ENCODE data around the gene TMEM207.

TMEM207 gene

GRCh38 chr3:190443257-190443656 is 6.4 kb downstream of the TMEM207 start:
- Histone ChIP-seq H3K27ac (ENCODE audit: low read length) (no peak overlapping the region), H3K4me3 (ENCODE audit: low read length) (no peak overlapping the region), H3K4me1 (ENCODE audit: control insufficient read depth, low read depth, low read length) (no peaks in the 10 kb centered on the region), H3K27me3 (ENCODE audit: control insufficient read depth, insufficient read depth, low read length) (no peaks in the 10 kb centered on the region), H3K9me3 (ENCODE audit: control insufficient read depth, low read depth, low read length) (no peaks in the 10 kb centered on the region), H3K9ac (ENCODE audit: low read length) (no peak overlapping the region), H3K36me3 (ENCODE audit: control insufficient read depth, low read depth, low read length) (no peaks in the 10 kb centered on the region)

GRCh38 chr3:190442240-190442639 is 7.5 kb downstream of the TMEM207 start:
- H3K27me3 ChIP-seq (ENCODE audit: control insufficient read depth, insufficient read depth, low read length): no peaks in the 10 kb centered on the region
- H3K4me1 ChIP-seq (ENCODE audit: control insufficient read depth, low read depth, low read length): no peaks in the 10 kb centered on the region
- H3K27ac ChIP-seq (ENCODE audit: low read length): no peak overlapping the region
- no peaks in the 10 kb centered on the region for H3K9me3 ChIP-seq (ENCODE audit: control insufficient read depth, low read depth, low read length)
- no peak overlapping the region for H3K4me3 ChIP-seq (ENCODE audit: low read length)
- H3K36me3 ChIP-seq (ENCODE audit: control insufficient read depth, low read depth, low read length): no peaks in the 10 kb centered on the region
- no peak overlapping the region for H3K9ac ChIP-seq (ENCODE audit: low read length)

- Histone ChIP-seq H3K4me3 (ENCODE audit: low read length) (no peak overlapping the region), H3K9me3 (ENCODE audit: control insufficient read depth, low read depth, low read length) (no peaks in the 10 kb centered on the region), H3K27me3 (ENCODE audit: control insufficient read depth, insufficient read depth, low read length) (no peaks in the 10 kb centered on the region), H3K9ac (ENCODE audit: low read length) (no peak overlapping the region), H3K36me3 (ENCODE audit: control insufficient read depth, low read depth, low read length) (no peaks in the 10 kb centered on the region), H3K4me1 (ENCODE audit: control insufficient read depth, low read depth, low read length) (no peaks in the 10 kb centered on the region), H3K27ac (ENCODE audit: low read length) (no peak overlapping the region)
Measured at GRCh38 chr3:190436331-190436730, 13.4 kb downstream of the TMEM207 start.

- no peaks in the 10 kb centered on the region for H3K9me3 ChIP-seq (ENCODE audit: control insufficient read depth, low read depth, low read length)
- no peaks in the 10 kb centered on the region for H3K36me3 ChIP-seq (ENCODE audit: control insufficient read depth, low read depth, low read length)
Measured at GRCh38 chr3:190435618-190436017, 14.1 kb downstream of the TMEM207 start.

GRCh38 chr3:190433626-190434025 is 16.1 kb downstream of the TMEM207 start:
- no peaks in the 10 kb centered on the region for H3K27me3 ChIP-seq (ENCODE audit: control insufficient read depth, insufficient read depth, low read length)
- no peaks in the 10 kb centered on the region for H3K4me1 ChIP-seq (ENCODE audit: control insufficient read depth, low read depth, low read length)
- H3K9me3 ChIP-seq (ENCODE audit: control insufficient read depth, low read depth, low read length): no peaks in the 10 kb centered on the region
- no peak overlapping the region for H3K9ac ChIP-seq (ENCODE audit: low read length)
- H3K27ac ChIP-seq (ENCODE audit: low read length): no peak overlapping the region
- no peaks in the 10 kb centered on the region for H3K36me3 ChIP-seq (ENCODE audit: control insufficient read depth, low read depth, low read length)
- no peak overlapping the region for H3K4me3 ChIP-seq (ENCODE audit: low read length)

More at GRCh38 chr3:190435618-190436017, 14.1 kb downstream of the TMEM207 start:
- Histone ChIP-seq H3K4me1 (ENCODE audit: control insufficient read depth, low read depth, low read length) (no peaks in the 10 kb centered on the region), H3K27ac (ENCODE audit: low read length) (no peak overlapping the region), H3K4me3 (ENCODE audit: low read length) (no peak overlapping the region), H3K27me3 (ENCODE audit: control insufficient read depth, insufficient read depth, low read length) (no peaks in the 10 kb centered on the region), H3K9ac (ENCODE audit: low read length) (no peak overlapping the region)

GRCh38 chr3:190432216-190432615 is 17.5 kb downstream of the TMEM207 start:
- no peaks in the 10 kb centered on the region for H3K36me3 ChIP-seq (ENCODE audit: control insufficient read depth, low read depth, low read length)
- no peaks in the 10 kb centered on the region for H3K9me3 ChIP-seq (ENCODE audit: control insufficient read depth, low read depth, low read length)
- H3K27me3 ChIP-seq (ENCODE audit: control insufficient read depth, insufficient read depth, low read length): no peaks in the 10 kb centered on the region
- H3K4me3 ChIP-seq (ENCODE audit: low read length): no peak overlapping the region
- H3K27ac ChIP-seq (ENCODE audit: low read length): no peak overlapping the region
- no peaks in the 10 kb centered on the region for H3K4me1 ChIP-seq (ENCODE audit: control insufficient read depth, low read depth, low read length)
- H3K9ac ChIP-seq (ENCODE audit: low read length): no peak overlapping the region

GRCh38 chr3:190430906-190431305 is 18.8 kb downstream of the TMEM207 start:
- Histone ChIP-seq H3K27ac (ENCODE audit: low read length) (no peak overlapping the region), H3K9ac (ENCODE audit: low read length) (no peak overlapping the region), H3K27me3 (ENCODE audit: control insufficient read depth, insufficient read depth, low read length) (no peaks in the 10 kb centered on the region), H3K36me3 (ENCODE audit: control insufficient read depth, low read depth, low read length) (no peaks in the 10 kb centered on the region), H3K4me3 (ENCODE audit: low read length) (no peak overlapping the region), H3K4me1 (ENCODE audit: control insufficient read depth, low read depth, low read length) (no peaks in the 10 kb centered on the region), H3K9me3 (ENCODE audit: control insufficient read depth, low read depth, low read length) (no peaks in the 10 kb centered on the region)

GRCh38 chr3:190429681-190430080 is 20.0 kb downstream of the TMEM207 start:
- H3K9me3 ChIP-seq (ENCODE audit: control insufficient read depth, low read depth, low read length): no peaks in the 10 kb centered on the region
- no peaks in the 10 kb centered on the region for H3K36me3 ChIP-seq (ENCODE audit: control insufficient read depth, low read depth, low read length)
- H3K4me3 ChIP-seq (ENCODE audit: low read length): no peak overlapping the region

GRCh38 chr3:190426806-190427507 is 22.7 kb downstream of the TMEM207 start:
- Histone ChIP-seq H3K27me3 (ENCODE audit: control insufficient read depth, insufficient read depth, low read length) (no peaks in the 10 kb centered on the region), H3K4me3 (ENCODE audit: low read length) (no peak overlapping the region), H3K4me1 (ENCODE audit: control insufficient read depth, low read depth, low read length) (no peaks in the 10 kb centered on the region), H3K9ac (ENCODE audit: low read length) (no peak overlapping the region), H3K9me3 (ENCODE audit: control insufficient read depth, low read depth, low read length) (no peaks in the 10 kb centered on the region), H3K36me3 (ENCODE audit: control insufficient read depth, low read depth, low read length) (no peaks in the 10 kb centered on the region), H3K27ac (ENCODE audit: low read length) (no peak overlapping the region)

More at GRCh38 chr3:190429681-190430080, 20.0 kb downstream of the TMEM207 start:
- H3K9ac ChIP-seq (ENCODE audit: low read length): no peak overlapping the region
- no peak overlapping the region for H3K27ac ChIP-seq (ENCODE audit: low read length)
- no peaks in the 10 kb centered on the region for H3K27me3 ChIP-seq (ENCODE audit: control insufficient read depth, insufficient read depth, low read length)
- no peaks in the 10 kb centered on the region for H3K4me1 ChIP-seq (ENCODE audit: control insufficient read depth, low read depth, low read length)

GRCh38 chr3:190425833-190426232 is 23.9 kb downstream of the TMEM207 start:
- Histone ChIP-seq H3K4me1 (ENCODE audit: control insufficient read depth, low read depth, low read length) (no peaks in the 10 kb centered on the region), H3K27me3 (ENCODE audit: control insufficient read depth, insufficient read depth, low read length) (no peaks in the 10 kb centered on the region), H3K4me3 (ENCODE audit: low read length) (no peak overlapping the region), H3K9me3 (ENCODE audit: control insufficient read depth, low read depth, low read length) (no peaks in the 10 kb centered on the region), H3K27ac (ENCODE audit: low read length) (no peak overlapping the region), H3K9ac (ENCODE audit: low read length) (no peak overlapping the region), H3K36me3 (ENCODE audit: control insufficient read depth, low read depth, low read length) (no peaks in the 10 kb centered on the region)

- no peak overlapping the region for H3K9ac ChIP-seq (ENCODE audit: low read length)
- no peaks in the 10 kb centered on the region for H3K4me1 ChIP-seq (ENCODE audit: control insufficient read depth, low read depth, low read length)
- no peaks in the 10 kb centered on the region for H3K27me3 ChIP-seq (ENCODE audit: control insufficient read depth, insufficient read depth, low read length)
- H3K27ac ChIP-seq (ENCODE audit: low read length): no peak overlapping the region
- no peaks in the 10 kb centered on the region for H3K36me3 ChIP-seq (ENCODE audit: control insufficient read depth, low read depth, low read length)
- H3K4me3 ChIP-seq (ENCODE audit: low read length): no peak overlapping the region
- no peaks in the 10 kb centered on the region for H3K9me3 ChIP-seq (ENCODE audit: control insufficient read depth, low read depth, low read length)
Measured at GRCh38 chr3:190424478-190425439, 24.9 kb downstream of the TMEM207 start.

Data from iPS-18a (cell line).